ENCODE measurements around the gene NRSN2.

DNA sequence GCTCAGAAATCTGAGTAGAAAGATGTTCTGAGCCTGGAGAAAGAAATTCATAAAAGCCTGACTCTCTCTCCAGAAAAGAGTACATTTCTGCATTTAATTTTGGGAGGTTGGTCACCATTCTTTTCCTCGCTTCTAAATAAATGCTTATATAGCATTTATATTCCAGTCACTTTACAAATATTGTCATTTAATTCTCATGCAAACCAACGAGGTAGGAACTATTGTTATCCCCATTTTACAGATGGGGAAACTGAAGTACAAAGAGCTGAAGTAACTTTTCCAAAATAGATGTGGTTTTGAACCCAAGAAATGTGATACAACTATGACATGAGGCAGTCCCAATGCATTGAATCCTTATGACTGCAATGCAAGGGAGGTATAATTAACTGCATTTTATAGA lies 29.2 kb downstream of the NRSN2 start:
- TF ChIP-seq YY1 (IDR thresholded peaks at IDR 0.05; ENCODE audit: insufficient read depth, insufficient read length) (no peak), ZNF274 (IDR thresholded peaks at IDR 0.05; ENCODE audit: low read depth, low read length) (no peak), SUZ12 (IDR thresholded peaks at IDR 0.05; ENCODE audit: extremely low read depth, insufficient read depth, insufficient read length) (no peak)

Measured in NT2/D1 (cell line).